ENCODE data around the gene AHCYL2.

DNA sequence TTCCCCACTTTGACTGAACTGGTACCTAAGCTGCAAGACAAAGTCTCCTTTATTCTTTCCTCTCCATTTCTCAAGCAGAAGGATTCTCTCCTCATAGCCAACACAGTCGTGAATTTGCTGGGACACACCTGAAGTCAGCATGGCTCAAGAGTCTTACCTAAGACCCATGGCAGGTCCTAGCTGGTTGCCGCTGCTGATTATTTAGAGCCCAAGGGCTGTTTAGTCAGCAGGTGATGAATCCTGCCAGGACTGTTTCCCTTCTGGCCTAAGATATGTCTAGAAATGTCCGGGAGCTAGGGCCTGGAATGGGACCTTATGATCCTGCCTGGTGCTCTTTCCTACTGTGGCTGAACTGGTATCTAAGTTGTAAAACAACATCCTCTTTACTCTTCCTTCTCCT, 82.8 kb downstream of the AHCYL2 start:
- TF ChIP-seq, protein P1, sequence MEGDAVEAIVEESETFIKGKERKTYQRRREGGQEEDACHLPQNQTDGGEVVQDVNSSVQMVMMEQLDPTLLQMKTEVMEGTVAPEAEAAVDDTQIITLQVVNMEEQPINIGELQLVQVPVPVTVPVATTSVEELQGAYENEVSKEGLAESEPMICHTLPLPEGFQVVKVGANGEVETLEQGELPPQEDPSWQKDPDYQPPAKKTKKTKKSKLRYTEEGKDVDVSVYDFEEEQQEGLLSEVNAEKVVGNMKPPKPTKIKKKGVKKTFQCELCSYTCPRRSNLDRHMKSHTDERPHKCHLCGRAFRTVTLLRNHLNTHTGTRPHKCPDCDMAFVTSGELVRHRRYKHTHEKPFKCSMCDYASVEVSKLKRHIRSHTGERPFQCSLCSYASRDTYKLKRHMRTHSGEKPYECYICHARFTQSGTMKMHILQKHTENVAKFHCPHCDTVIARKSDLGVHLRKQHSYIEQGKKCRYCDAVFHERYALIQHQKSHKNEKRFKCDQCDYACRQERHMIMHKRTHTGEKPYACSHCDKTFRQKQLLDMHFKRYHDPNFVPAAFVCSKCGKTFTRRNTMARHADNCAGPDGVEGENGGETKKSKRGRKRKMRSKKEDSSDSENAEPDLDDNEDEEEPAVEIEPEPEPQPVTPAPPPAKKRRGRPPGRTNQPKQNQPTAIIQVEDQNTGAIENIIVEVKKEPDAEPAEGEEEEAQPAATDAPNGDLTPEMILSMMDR (IDR thresholded peaks at IDR 0.05; ENCODE audit: low read depth, low read length), result no peak
- TF ChIP-seq POLR2A (IDR thresholded peaks at IDR 0.05; ENCODE audit: extremely low read depth, insufficient read length), result no peak

Measured in NB4 (cell line).